ENCODE measurements around the gene NF1.
"Not testable (repeated sequence)": the region's sequence is repeated elsewhere in the genome, so short reads cannot be mapped to it uniquely, and the experiment has no call there.

Gene NF1, protein sequence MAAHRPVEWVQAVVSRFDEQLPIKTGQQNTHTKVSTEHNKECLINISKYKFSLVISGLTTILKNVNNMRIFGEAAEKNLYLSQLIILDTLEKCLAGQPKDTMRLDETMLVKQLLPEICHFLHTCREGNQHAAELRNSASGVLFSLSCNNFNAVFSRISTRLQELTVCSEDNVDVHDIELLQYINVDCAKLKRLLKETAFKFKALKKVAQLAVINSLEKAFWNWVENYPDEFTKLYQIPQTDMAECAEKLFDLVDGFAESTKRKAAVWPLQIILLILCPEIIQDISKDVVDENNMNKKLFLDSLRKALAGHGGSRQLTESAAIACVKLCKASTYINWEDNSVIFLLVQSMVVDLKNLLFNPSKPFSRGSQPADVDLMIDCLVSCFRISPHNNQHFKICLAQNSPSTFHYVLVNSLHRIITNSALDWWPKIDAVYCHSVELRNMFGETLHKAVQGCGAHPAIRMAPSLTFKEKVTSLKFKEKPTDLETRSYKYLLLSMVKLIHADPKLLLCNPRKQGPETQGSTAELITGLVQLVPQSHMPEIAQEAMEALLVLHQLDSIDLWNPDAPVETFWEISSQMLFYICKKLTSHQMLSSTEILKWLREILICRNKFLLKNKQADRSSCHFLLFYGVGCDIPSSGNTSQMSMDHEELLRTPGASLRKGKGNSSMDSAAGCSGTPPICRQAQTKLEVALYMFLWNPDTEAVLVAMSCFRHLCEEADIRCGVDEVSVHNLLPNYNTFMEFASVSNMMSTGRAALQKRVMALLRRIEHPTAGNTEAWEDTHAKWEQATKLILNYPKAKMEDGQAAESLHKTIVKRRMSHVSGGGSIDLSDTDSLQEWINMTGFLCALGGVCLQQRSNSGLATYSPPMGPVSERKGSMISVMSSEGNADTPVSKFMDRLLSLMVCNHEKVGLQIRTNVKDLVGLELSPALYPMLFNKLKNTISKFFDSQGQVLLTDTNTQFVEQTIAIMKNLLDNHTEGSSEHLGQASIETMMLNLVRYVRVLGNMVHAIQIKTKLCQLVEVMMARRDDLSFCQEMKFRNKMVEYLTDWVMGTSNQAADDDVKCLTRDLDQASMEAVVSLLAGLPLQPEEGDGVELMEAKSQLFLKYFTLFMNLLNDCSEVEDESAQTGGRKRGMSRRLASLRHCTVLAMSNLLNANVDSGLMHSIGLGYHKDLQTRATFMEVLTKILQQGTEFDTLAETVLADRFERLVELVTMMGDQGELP (N-terminal part only)

DNA sequence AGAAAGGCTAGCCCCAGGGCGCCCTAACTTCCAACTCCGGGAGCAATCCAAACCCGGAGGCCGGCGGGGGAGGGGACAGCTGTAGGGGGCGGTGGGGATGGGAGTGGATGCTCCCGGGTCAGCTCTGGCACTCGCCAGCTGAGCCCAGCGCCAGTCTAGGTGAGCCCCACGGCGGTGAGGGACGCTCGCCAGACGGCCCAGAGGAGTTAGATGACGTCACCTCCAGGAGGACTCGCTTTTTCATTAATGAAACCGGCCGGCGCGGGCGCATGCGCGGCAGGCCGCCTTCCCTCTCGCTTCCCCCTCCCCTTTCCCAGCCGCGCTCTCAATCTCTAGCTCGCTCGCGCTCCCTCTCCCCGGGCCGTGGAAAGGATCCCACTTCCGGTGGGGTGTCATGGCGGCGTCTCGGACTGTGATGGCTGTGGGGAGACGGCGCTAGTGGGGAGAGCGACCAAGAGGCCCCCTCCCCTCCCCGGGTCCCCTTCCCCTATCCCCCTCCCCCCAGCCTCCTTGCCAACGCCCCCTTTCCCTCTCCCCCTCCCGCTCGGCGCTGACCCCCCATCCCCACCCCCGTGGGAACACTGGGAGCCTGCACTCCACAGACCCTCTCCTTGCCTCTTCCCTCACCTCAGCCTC, at the start of gene NF1:
TSS of gene NF1 (plus strand) at position 378 of the 636 bp plus-strand sequence. CDS start 333 bp downstream, outside the sequence.
- 0 out of 2 replicates have a peak, but pooled peaks cover 4% of the 10 kb centered on the region for H4K20me1 ChIP-seq (ENCODE audit: insufficient read depth, low read length)
- peak within 1 kb of the TSS; percentile 96 for H3K4me2 ChIP-seq (ENCODE audit: low read length)
- peak within 1 kb of the TSS; percentile 33 for H2AFZ ChIP-seq (ENCODE audit: low read depth, low read length)
- H3K9ac ChIP-seq (ENCODE audit: low read length): peak within 1 kb of the TSS; percentile 76
- no peaks in the 10 kb centered on the region for H3K27me3 ChIP-seq (ENCODE audit: low read depth, low read length)
- H3K79me2 ChIP-seq (ENCODE audit: low read length): peaks cover 26% of the 10 kb centered on the region
- peak within 1 kb of the TSS; percentile 19 for H3K27ac ChIP-seq (ENCODE audit: low read length)
- H3K4me3 ChIP-seq (ENCODE audit: low read length): peak within 1 kb of the TSS; percentile 82
- peaks cover 8% of the 10 kb centered on the region for H3K4me1 ChIP-seq (ENCODE audit: low read length)
- no peaks in the 10 kb centered on the region for H3K36me3 ChIP-seq (replicated peaks; ENCODE audit: low read depth, low read length)
- TF ChIP-seq CTCF (IDR thresholded peaks at IDR 0.05; ENCODE audit: low read depth, low read length): no peak
- H3K9me3 ChIP-seq (ENCODE audit: insufficient read depth, low read length): no peaks in the 10 kb centered on the region

DNA sequence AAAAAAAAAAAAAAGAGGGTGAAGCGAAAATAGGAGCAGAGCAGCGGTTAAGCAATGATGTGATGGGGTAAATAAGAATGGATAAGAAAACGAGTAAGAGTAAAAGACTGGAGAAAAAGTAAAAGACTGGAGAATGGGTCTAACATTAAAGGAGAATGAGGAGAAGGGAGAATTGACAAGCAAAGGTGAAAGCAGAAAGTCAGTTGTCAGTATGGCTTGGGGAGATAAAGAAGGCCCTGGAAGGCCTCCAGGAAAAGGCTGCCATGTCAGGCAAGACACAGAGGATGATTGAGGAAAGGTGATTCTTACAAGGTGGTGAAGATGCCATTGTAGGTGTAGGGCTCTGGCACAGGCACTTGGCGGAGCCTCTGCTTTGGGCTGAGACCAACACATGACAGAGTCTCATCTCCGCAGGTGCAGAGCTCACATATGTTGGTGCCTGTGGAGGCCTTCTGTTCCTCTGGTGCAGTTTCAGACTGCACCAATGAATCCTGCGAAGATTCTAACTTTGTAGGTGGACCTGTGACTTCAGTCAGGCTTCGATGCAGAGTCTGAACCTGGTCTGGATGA, 47.8 kb upstream of the NF1 start:
- not testable (repeated sequence) for H3K27ac ChIP-seq (ENCODE audit: low read length); H3K36me3 ChIP-seq (replicated peaks; ENCODE audit: low read depth, low read length); H3K79me2 ChIP-seq (ENCODE audit: low read length)

GRCh38 chr17:31048142-31048541, 46.6 kb upstream of the NF1 start:
- Histone ChIP-seq H3K4me3 (ENCODE audit: low read length) (no peak overlapping the region), H3K27me3 (ENCODE audit: low read depth, low read length) (no peaks in the 10 kb centered on the region), H2AFZ (ENCODE audit: low read depth, low read length) (no peak overlapping the region), H3K4me1 (ENCODE audit: low read length) (peaks cover 9% of the 10 kb centered on the region), H3K79me2 (ENCODE audit: low read length) (no peaks in the 10 kb centered on the region), H4K20me1 (ENCODE audit: insufficient read depth, low read length) (no peaks in the 10 kb centered on the region), H3K9me3 (ENCODE audit: insufficient read depth, low read length) (no peaks in the 10 kb centered on the region), H3K4me2 (ENCODE audit: low read length) (no peak overlapping the region), H3K27ac (ENCODE audit: low read length) (no peak overlapping the region), H3K36me3 (replicated peaks; ENCODE audit: low read depth, low read length) (no peaks in the 10 kb centered on the region), H3K9ac (ENCODE audit: low read length) (no peak overlapping the region)
- TF ChIP-seq EZH2phosphoT487 (IDR thresholded peaks at IDR 0.05; ENCODE audit: low read depth) (no peak), CTCF (IDR thresholded peaks at IDR 0.05; ENCODE audit: low read depth, low read length) (no peak)

More for the DNA sequence above, 47.8 kb upstream of the NF1 start:
- not testable (repeated sequence) for H3K9me3 ChIP-seq (ENCODE audit: insufficient read depth, low read length); H2AFZ ChIP-seq (ENCODE audit: low read depth, low read length); H4K20me1 ChIP-seq (ENCODE audit: insufficient read depth, low read length); H3K4me2 ChIP-seq (ENCODE audit: low read length); H3K9ac ChIP-seq (ENCODE audit: low read length); H3K27me3 ChIP-seq (ENCODE audit: low read depth, low read length); H3K4me3 ChIP-seq (ENCODE audit: low read length); H3K4me1 ChIP-seq (ENCODE audit: low read length)

DNA sequence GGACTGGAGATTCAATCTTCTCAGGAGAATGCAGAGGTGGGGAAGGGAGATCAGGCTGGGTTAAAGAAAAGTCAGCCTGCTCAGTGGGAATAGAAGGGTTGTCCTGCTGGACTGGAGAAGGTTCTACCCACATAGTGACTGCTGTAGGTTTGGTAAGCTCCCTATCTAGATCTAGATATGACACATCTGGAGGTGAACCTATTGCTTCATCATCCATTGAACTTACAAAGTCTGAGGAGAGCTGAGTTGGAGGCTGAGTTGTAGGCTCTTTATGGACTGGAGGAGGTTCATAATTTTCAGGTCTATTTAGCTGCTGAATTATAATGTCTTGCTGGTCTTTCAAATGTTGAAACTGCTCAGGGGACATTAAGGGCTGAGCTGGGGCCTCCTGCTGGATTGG, 46.0 kb upstream of the NF1 start:
- H3K4me2 ChIP-seq (ENCODE audit: low read length): no peak overlapping the region
- TF ChIP-seq EZH2phosphoT487 (IDR thresholded peaks at IDR 0.05; ENCODE audit: low read depth) (no peak), CTCF (IDR thresholded peaks at IDR 0.05; ENCODE audit: low read depth, low read length) (no peak)

More for the DNA sequence above, 46.0 kb upstream of the NF1 start:
- no peak overlapping the region for H3K4me3 ChIP-seq (ENCODE audit: low read length)
- H3K36me3 ChIP-seq (replicated peaks; ENCODE audit: low read depth, low read length): no peaks in the 10 kb centered on the region
- no peaks in the 10 kb centered on the region for H3K79me2 ChIP-seq (ENCODE audit: low read length)
- H3K4me1 ChIP-seq (ENCODE audit: low read length): peaks cover 9% of the 10 kb centered on the region
- H3K27ac ChIP-seq (ENCODE audit: low read length): no peak overlapping the region
- no peak overlapping the region for H3K9ac ChIP-seq (ENCODE audit: low read length)
- H3K9me3 ChIP-seq (ENCODE audit: insufficient read depth, low read length): no peaks in the 10 kb centered on the region
- no peaks in the 10 kb centered on the region for H3K27me3 ChIP-seq (ENCODE audit: low read depth, low read length)
- H4K20me1 ChIP-seq (ENCODE audit: insufficient read depth, low read length): no peaks in the 10 kb centered on the region
- H2AFZ ChIP-seq (ENCODE audit: low read depth, low read length): no peak overlapping the region

Measured in OCI-LY3 (cell line).